HG03135 (cell line): ENCODE data around the gene RNASE11.
"Not testable (repeated sequence)": the region's sequence is repeated elsewhere in the genome, so short reads cannot be mapped to it uniquely, and the experiment has no call there.

Experiments used
- ATAC-seq: cut with Tn5 transposase; IDR thresholded peaks from one replicate; pipeline ENCODE4 v1.9.1; 2021; ENCODE audit warnings: mild to moderate bottlenecking, moderate library complexity; ENCODE audit not compliant: unreplicated experiment

RNASE11 gene

GRCh38 chr14:20583142-20583541, 4.7 kb downstream of the RNASE11 start:
- no peak for ATAC-seq

GRCh38 chr14:20580242-20580641, 7.6 kb downstream of the RNASE11 start:
- ATAC-seq: no peak

GRCh38 chr14:20578784-20579502, 8.9 kb downstream of the RNASE11 start:
- no peak for ATAC-seq

- no peak for ATAC-seq
Observed at GRCh38 chr14:20578325-20578724, 9.5 kb downstream of the RNASE11 start.

- not testable (repeated sequence) for ATAC-seq
Observed at GRCh38 chr14:20572382-20572990, 15.3 kb downstream of the RNASE11 start.

- ATAC-seq: not testable (repeated sequence)
Observed at GRCh38 chr14:20570720-20571119, 17.1 kb downstream of the RNASE11 start.

- ATAC-seq: not testable (repeated sequence)
Observed at GRCh38 chr14:20569865-20570264, 17.9 kb downstream of the RNASE11 start.

GRCh38 chr14:20569066-20569465, 18.7 kb downstream of the RNASE11 start:
- ATAC-seq: no peak

- ATAC-seq: no peak
Observed at GRCh38 chr14:20568393-20568792, 19.4 kb downstream of the RNASE11 start.

- not testable (repeated sequence) for ATAC-seq
Observed at GRCh38 chr14:20567199-20567598, 20.6 kb downstream of the RNASE11 start.

GRCh38 chr14:20564501-20564997, 23.3 kb downstream of the RNASE11 start:
- ATAC-seq: no peak

- no peak for ATAC-seq
Observed at GRCh38 chr14:20563971-20564370, 23.8 kb downstream of the RNASE11 start.

- ATAC-seq: no peak
Observed at GRCh38 chr14:20560961-20561360, 26.8 kb downstream of the RNASE11 start, which contains the start of gene RNASE9. Gene RNASE9, minus strand, starts transcription at chr14:20561047.

GRCh38 chr14:20559461-20559904, 28.3 kb downstream of the RNASE11 start:
- no peak for ATAC-seq

GRCh38 chr14:20557212-20557542, 30.6 kb downstream of the RNASE11 start:
- ATAC-seq: no peak

- no peak for ATAC-seq
Observed at GRCh38 chr14:20556500-20557211, 31.1 kb downstream of the RNASE11 start.

GRCh38 chr14:20555845-20556244, 32.0 kb downstream of the RNASE11 start:
- no peak for ATAC-seq

GRCh38 chr14:20553024-20553423, 34.8 kb downstream of the RNASE11 start:
- ATAC-seq: no peak

GRCh38 chr14:20551606-20552005, 36.2 kb downstream of the RNASE11 start:
- no peak for ATAC-seq

GRCh38 chr14:20550926-20551325, 36.9 kb downstream of the RNASE11 start:
- no peak for ATAC-seq

- no peak for ATAC-seq
Observed at GRCh38 chr14:20548414-20549158, 39.2 kb downstream of the RNASE11 start.
